Measurements from ENCODE around the gene SLC9A5.

DNA sequence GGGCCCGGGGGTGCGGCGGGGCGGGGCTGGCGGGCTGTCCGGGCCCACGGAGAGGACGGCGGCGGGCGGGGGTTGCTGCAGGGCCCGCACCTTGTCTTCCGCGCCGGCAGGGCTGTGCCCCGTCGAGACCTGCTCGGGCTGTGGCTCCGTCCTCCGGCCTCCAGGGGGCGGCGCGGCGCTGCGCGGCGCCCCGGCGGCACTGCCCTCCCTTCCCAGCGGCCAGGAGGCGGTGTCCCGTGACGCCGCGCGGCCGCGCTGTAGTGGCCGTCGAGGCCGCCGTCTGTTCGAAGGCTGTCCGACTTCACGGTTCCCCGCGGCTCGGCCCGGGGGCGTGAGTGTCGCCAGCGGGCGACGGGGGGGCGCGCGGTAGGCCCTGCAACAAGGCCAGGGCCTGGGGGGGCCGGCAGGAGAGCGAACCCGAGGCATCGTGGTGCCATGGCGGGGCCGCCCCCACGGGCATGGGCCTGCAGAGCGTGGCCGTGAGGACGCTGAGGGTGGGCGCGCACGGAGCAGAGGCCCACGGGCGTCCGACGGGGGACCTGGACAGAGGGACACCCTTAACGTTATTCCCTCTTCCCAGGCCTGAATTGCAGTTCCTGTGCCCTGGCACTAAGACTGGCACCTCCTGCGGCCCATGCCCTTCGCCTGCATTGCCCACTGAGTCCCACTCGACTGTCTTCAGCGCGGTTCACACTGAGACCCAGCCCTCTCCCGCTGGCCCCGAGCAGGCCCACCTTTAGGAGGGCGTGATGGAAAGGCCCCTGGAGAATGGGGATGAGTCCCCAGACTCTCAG is 30.7 kb downstream of the SLC9A5 start, which contains the start of gene PLEKHG4:
- TF ChIP-seq, protein P1, sequence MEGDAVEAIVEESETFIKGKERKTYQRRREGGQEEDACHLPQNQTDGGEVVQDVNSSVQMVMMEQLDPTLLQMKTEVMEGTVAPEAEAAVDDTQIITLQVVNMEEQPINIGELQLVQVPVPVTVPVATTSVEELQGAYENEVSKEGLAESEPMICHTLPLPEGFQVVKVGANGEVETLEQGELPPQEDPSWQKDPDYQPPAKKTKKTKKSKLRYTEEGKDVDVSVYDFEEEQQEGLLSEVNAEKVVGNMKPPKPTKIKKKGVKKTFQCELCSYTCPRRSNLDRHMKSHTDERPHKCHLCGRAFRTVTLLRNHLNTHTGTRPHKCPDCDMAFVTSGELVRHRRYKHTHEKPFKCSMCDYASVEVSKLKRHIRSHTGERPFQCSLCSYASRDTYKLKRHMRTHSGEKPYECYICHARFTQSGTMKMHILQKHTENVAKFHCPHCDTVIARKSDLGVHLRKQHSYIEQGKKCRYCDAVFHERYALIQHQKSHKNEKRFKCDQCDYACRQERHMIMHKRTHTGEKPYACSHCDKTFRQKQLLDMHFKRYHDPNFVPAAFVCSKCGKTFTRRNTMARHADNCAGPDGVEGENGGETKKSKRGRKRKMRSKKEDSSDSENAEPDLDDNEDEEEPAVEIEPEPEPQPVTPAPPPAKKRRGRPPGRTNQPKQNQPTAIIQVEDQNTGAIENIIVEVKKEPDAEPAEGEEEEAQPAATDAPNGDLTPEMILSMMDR (IDR thresholded peaks at IDR 0.05): peak; percentile 54 to 87 (median 70)
- TF ChIP-seq POLR2A (IDR thresholded peaks at IDR 0.05): no peak

Measured in testis (tissue), 2 donors.